Endometrial microvascular endothelial cells (primary cell): ENCODE data around the gene SETD2. TPM values are rescaled to one million over a fixed set of nuclear protein-coding genes. Genes with fewer than 3 reads are reported as not detected.

Experiments used
- in situ Hi-C: cut with HindIII; loops from 2 replicates; pipeline ENCODE4 v1.10.0; 2017; ENCODE audit warnings: low sequenced_read_pairs, low pct_unique_long_range_greater_than_20kb; ENCODE audit errors: inconsistent ontology term
- total RNA-seq: library from RNA; depleted of rRNA; stranded (reverse); fragments of >200 nt; gene quantifications from one replicate; pipeline ENCODE4 v1.2.3, GENCODE V29; 2015; ENCODE audit errors: inconsistent ontology term

SETD2 gene
- total RNA-seq, 1 donor from 2014 or later = 21.4 TPM

DNA sequence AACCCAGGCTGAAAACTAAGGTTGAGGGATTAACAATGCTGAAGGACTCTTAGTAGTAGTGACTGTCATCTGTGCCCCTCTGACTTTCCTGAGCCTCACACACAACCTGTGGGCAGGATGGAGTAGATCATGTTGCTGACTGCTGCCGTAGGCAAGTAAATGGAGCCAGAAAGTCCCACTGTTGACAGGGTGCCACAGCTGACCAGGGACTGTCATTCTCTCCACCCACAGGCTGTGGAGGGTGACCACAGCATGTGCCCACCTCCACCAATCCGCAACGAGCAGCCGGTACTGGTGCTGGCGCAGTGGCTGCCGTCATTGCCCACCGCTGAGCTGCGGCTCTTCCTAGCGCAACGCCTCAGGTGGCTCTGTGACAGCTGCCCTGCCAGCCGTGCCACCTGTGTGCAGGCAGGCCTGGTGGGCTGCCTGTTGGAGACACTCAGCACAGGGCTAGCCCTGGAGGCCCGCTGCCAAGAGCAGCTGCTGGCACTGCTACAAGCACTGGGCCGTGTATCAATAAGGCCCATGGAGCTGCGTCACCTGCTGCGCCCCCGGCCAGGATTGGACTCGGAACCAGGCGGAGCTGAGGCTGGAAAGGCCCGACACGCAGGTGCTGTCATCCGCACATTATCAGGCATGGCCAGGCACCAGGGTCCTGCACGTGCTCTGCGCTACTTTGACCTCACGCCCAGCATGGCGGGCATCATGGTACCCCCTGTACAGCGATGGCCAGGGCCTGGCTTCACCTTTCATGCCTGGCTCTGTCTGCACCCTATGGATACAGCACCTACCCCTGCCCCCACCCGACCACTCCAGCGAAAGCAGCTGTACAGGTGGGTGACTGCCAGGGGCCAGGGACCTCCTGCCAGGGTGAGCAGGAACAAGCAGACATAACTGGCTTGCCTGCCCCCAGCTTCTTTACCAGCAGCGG, 168.8 kb downstream of the SETD2 start:
- in situ Hi-C loops = no loop called here

- in situ Hi-C loops = no loop called here
Observed at GRCh38 chr3:46993986-46994385, 169.9 kb downstream of the SETD2 start.

GRCh38 chr3:46993292-46993691, 170.6 kb downstream of the SETD2 start:
- in situ Hi-C loops = no loop called here

DNA sequence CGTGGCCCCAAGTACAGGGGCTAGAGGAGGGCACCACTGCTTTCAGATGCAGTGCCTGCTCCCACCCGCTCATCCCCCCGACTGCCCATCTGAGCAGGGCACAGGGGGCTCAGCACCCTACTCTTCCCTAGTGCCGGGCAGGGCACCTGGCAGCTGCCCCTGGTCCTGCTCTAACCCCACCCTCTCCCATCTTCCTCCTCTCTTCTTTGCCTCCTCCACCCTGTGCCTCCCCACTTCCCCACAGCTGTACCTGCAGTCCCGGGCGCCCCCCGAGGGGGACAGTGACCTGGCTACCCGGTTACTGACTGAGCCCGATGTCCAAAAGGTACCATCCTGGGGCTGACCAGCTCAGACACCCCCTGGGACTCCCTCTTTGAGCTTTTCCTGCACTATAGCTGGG, 171.7 kb downstream of the SETD2 start:
- in situ Hi-C loops = no loop called here

- in situ Hi-C loops = no loop called here
Observed at GRCh38 chr3:46991406-46992165, 172.3 kb downstream of the SETD2 start.

GRCh38 chr3:46990573-46991374, 173.1 kb downstream of the SETD2 start:
- in situ Hi-C loops = no loop called here

DNA sequence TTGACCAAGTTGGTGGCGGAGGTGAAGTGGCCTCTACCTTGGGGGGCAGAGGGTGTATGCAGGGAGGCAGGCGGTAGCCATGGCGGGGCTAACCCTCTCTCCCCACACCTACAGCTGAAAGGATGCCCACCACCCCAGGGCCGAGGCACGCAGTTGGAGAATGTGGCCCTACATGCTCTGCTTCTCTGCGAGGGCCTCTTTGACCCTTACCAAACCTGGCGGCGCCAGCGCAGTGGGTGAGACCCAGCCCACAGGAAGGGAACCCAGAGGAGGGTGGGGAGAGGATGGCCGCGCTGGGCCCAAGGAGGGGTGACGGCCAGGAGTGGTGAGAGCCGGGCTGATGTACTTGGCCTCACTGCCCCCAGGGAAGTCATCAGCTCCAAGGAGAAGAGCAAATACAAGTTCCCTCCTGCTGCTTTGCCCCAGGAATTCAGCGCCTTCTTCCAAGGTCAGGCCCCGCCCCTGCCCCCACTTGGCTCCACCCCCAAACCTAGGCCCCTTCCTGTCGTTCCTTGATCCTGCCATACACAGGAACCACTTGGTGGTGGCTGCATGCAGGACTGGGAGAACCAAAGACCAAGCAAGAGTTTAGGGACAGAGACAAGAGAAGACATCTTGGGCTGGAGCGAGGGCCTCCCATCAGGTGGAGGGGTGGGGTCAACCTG, 174.6 kb downstream of the SETD2 start:
- in situ Hi-C loops = no loop called here

- in situ Hi-C loops = no loop called here
Observed at GRCh38 chr3:46988616-46989015, 175.3 kb downstream of the SETD2 start.

- in situ Hi-C loops = no loop called here
Observed at GRCh38 chr3:46987743-46988401, 176.0 kb downstream of the SETD2 start.

DNA sequence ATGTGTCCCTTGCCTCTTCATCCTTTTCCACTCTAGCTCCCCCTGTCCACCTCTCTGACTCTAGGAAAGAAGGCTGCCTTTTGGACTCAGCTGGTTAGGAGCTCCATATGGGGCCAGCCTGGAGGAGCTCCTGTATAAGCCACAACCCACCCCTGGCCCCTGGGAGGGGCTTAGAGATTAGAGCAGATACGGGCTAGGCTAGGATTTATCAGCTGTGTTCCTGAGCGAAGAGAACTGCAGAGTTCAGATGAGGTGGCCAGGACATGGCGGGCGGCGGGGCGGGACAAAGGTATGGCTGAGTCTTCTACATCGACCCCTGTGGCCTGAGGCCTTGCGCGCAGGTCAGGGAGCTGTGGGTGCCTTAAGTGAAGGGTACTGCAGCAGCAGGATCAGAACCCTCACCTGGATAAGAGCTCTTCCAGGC, 176.6 kb downstream of the SETD2 start:
- in situ Hi-C loops = no loop called here

GRCh38 chr3:46986782-46987310, 177.1 kb downstream of the SETD2 start:
- in situ Hi-C loops = no loop called here

- in situ Hi-C loops = no loop called here
Observed at GRCh38 chr3:46986055-46986730, 177.7 kb downstream of the SETD2 start.

GRCh38 chr3:46985588-46985987, 178.3 kb downstream of the SETD2 start:
- in situ Hi-C loops = no loop called here

- in situ Hi-C loops = no loop called here
Observed at GRCh38 chr3:46984591-46985459, 179.1 kb downstream of the SETD2 start.

DNA sequence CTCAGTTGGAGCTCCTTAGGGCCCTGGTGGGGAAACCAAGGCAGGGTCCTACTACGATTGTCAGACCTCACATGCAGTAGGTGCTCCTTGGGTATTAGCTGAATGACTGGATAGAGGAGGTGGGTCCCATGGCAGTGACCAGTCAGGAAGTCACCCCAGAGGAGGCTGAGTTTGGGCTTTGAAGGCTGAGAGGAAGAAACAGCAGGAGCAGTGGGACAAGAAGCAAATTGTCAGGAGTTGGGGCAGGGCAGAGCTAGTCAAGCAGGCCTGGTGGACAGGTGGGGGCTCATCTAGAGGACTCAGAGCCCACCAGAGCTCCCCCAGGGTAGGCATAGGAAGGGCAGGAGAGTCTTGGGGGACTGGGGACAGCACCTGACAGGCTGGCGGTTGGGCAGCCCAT, 181.4 kb downstream of the SETD2 start:
- in situ Hi-C loops = no loop called here

GRCh38 chr3:46981932-46982471, 181.9 kb downstream of the SETD2 start:
- in situ Hi-C loops = no loop called here
